Mucosa of descending colon (tissue), 3 donors: ENCODE measurements around the gene SLC13A4. TPM values are rescaled to one million over a fixed set of nuclear protein-coding genes. Genes with fewer than 3 reads are reported as not detected.

Experiments used
- ATAC-seq: fragments of 200-7000 bp; cut with Tn5 transposase; one replicate; pipeline ENCODE4 v1.9.1; 2020; ENCODE audit warnings: mild to moderate bottlenecking, moderate library complexity
- DNase-seq, 3 donors: peaks; one replicate each; pipeline ENCODE4 v3.0.0-alpha.2; 2020
- H3K36me3 ChIP-seq: fragments of 200-600 bp; one replicate; pipeline ENCODE4 v1.8.0; 2021; ENCODE audit warnings: low read depth, mild to moderate bottlenecking
- H3K4me1 ChIP-seq: fragments of 200-600 bp; one replicate; pipeline ENCODE4 v1.8.0; 2021; ENCODE audit warnings: low read depth, mild to moderate bottlenecking
- H3K4me3 ChIP-seq: fragments of 200-600 bp; one replicate; pipeline ENCODE4 v1.8.0; 2021; ENCODE audit warnings: mild to moderate bottlenecking
- H3K9me3 ChIP-seq: fragments of 200-600 bp; one replicate; pipeline ENCODE4 v1.8.0; 2021; ENCODE audit warnings: mild to moderate bottlenecking
- CTCF ChIP-seq: fragments of 200-600 bp; IDR thresholded peaks from one replicate; pipeline ENCODE4 v1.8.0; 2022; ENCODE audit warnings: antibody characterized with exemption, mild to moderate bottlenecking
- intact Hi-C, 2 donors: fragments of 100-400 bp; cut with DNase I in 1 of 2; cut with micrococcal nuclease in 1 of 2; formaldehyde crosslinking; loops; one replicate each; pipeline versions ENCODE4 v1.11.0 to v1.11.1; 2022; cut with DNase I, micrococcal nuclease
- total RNA-seq, 3 donors: library from RNA; stranded (reverse); fragmentation: NEBNext Ultra II Directional in 2 of 3; extraction: Animal tissue kit (Norgen Biotek cat#: 25700) in 2 of 3; gene quantifications; one replicate each; pipeline versions ENCODE4 v1.2.1 to v1.2.4, GENCODE V29; 2021 to 2023
- donor health status: DM: no; HTN: no; CAD: no; lungs with moderate emphysema.
- donor health status: DM: no; HTN: no; CAD: no.
- donor health status: DM: no; HTN: yes; CAD: no.

SLC13A4 gene
- total RNA-seq, 3 donors from 2014 or later = not detected

- no peaks in the 10 kb centered on the region for H3K36me3 ChIP-seq
- ATAC-seq (no peak), DNase-seq (no peak)
- TF ChIP-seq CTCF = no peak
- no peak overlapping the region for H3K4me3 ChIP-seq
- intact Hi-C loops = no loop called here
- no peaks in the 10 kb centered on the region for H3K9me3 ChIP-seq
- peaks cover 12% of the 10 kb centered on the region for H3K4me1 ChIP-seq
Observed at GRCh38 chr7:135771961-135772638, 44.1 kb upstream of the SLC13A4 start.

GRCh38 chr7:135771051-135771450 lies 43.1 kb upstream of the SLC13A4 start:
- no peak overlapping the region for H3K4me3 ChIP-seq
- intact Hi-C loops = no loop called here
- H3K4me1 ChIP-seq = peaks cover 12% of the 10 kb centered on the region
- DNase-seq (no peak), ATAC-seq (no peak)
- H3K9me3 ChIP-seq = no peaks in the 10 kb centered on the region
- TF ChIP-seq CTCF = no peak
- no peaks in the 10 kb centered on the region for H3K36me3 ChIP-seq

- DNase-seq (no peak), ATAC-seq (no peak)
- H3K9me3 ChIP-seq = no peaks in the 10 kb centered on the region
- no peaks in the 10 kb centered on the region for H3K36me3 ChIP-seq
- intact Hi-C loops = no loop called here
- H3K4me1 ChIP-seq = peaks cover 12% of the 10 kb centered on the region
- no peak overlapping the region for H3K4me3 ChIP-seq
- no peak for TF ChIP-seq CTCF
Observed at GRCh38 chr7:135770139-135770710, 42.2 kb upstream of the SLC13A4 start.

- no peak for DNase-seq
- Histone ChIP-seq H3K4me3 (no peak overlapping the region), H3K9me3 (no peaks in the 10 kb centered on the region), H3K4me1 (peaks cover 9% of the 10 kb centered on the region), H3K36me3 (no peaks in the 10 kb centered on the region)
- no peak for ATAC-seq
- no peak for TF ChIP-seq CTCF
- intact Hi-C loops = no loop called here
Observed at GRCh38 chr7:135769005-135769802, 41.2 kb upstream of the SLC13A4 start.

- Histone ChIP-seq H3K36me3 (no peaks in the 10 kb centered on the region), H3K9me3 (no peaks in the 10 kb centered on the region), H3K4me1 (peaks cover 4% of the 10 kb centered on the region), H3K4me3 (no peak overlapping the region)
- ATAC-seq (no peak), DNase-seq (no peak)
- intact Hi-C loops = no loop called here
- no peak for TF ChIP-seq CTCF
Observed at GRCh38 chr7:135768467-135768866, 40.5 kb upstream of the SLC13A4 start.
